GM21529 (cell line): ENCODE data around the gene STAT3.
A peak's percentile ranks its signal among the peaks of the same experiment; 100 is the strongest.

Experiments used
- ATAC-seq: cut with Tn5 transposase; IDR thresholded peaks from one replicate; pipeline ENCODE4 v1.9.1; 2021; ENCODE audit not compliant: unreplicated experiment

The STAT3 gene

DNA sequence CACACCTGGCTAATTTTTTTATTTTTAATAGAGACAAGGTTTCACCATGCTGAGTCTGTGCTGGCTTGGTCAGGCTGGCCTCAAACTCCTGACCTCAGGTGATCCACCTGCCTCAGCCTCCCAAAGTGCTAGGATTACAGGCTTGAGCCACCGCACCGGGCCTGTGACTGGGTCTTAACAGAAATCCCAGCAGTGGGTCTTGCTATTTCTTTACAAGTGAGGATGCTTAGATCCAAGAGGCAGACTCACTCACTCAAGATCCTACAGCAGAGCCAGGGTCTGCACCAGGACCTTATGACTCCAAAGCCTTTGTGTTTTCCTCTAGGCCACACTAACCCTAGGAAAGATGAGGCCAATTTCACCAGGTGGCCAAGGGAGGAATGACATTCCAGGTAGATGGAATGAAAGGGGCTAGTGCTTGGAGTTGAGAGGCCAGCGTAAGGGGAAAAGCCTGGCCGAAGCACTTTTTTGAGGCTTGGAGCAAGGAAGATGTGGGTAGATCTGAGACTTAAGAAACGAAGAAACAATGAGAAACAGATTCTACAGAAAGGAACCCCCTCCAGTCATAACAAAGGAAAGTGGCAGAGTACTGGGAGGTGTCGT, 105.7 kb downstream of the STAT3 start:
- no peak for ATAC-seq

DNA sequence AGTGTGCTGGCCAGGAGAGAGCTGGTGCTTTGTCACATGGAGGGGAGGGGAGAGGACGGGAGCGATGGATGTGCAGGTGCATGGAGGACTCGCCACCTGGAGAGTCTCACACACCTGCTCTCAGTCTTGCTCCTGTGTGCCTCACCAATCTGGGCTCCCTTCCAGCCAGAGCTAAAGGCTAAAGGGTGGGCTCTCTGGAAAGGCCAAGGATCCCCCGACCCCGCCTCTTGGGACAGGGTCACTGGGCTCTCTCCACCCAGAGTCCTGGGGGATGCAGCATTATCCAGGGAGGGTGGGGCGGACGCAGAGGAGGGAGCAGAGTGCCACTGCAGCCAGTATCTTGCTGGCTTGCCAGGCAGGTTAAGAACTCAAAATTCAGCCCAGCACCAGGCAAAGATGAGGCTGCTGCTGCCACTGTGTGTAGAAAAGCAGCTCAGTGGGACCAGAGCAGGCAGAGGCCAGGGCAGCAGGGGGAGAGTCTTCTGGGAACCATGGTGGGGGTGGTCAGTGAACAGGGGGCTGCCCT, 106.6 kb downstream of the STAT3 start:
- ATAC-seq, result no peak

DNA sequence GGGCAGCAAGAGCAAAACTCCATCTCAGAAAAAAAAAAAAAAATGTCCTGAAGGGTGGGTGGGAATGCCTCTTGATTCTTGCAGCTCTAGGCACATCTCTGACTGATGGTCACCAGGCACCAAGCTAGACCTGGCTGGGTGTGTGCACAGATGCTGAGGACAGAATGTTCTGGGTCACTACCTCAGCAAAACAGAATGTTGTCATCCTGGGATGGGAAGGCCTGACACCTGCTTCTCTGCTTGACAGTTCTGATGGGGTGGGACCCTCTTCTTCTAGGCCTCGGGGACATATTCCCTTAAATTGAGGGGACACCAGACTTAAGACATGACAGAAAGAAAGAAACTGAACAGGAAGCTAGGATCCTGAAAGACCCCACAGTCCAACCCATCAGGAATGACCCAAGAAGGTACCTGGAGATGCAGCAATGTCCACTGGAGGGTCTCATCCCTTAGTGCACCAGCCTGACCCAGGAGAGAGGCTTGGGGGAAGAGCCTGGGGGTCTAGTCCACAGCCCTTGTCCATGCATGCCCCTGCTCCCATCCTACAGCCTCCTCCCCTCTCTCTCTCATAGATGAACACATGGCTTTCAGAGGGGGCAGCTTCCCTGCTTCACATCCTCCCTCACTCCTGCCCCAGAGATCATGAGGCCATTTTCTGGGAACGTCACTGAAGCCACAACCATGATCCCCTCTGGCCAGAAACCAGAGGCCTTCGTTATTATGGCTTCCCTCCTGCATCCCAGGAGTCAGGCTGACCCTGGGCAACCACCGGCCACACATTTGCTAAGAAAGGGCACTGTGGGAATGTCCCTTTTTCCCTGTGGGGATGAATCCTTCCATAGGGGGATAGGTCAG, 108.2 kb downstream of the STAT3 start:
- no peak for ATAC-seq

DNA sequence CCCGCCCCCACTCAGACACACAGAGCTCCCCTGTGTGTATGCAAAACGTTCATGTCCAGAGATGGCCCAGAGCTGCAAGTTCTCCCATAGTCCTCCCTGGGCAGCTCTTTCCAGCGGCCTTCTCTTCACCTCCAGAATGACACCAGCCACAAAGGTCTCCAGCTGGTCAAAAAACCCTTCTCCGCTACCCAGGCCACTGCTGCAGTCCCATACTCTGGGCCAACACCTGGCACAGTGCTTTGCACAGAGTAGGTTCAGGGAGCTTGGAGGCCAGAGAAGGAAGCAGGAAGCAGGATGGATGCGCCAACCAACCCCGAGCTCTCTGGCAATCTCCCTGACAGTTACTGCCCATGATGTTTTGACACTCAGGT, 110.9 kb downstream of the STAT3 start:
- ATAC-seq, result no peak

DNA sequence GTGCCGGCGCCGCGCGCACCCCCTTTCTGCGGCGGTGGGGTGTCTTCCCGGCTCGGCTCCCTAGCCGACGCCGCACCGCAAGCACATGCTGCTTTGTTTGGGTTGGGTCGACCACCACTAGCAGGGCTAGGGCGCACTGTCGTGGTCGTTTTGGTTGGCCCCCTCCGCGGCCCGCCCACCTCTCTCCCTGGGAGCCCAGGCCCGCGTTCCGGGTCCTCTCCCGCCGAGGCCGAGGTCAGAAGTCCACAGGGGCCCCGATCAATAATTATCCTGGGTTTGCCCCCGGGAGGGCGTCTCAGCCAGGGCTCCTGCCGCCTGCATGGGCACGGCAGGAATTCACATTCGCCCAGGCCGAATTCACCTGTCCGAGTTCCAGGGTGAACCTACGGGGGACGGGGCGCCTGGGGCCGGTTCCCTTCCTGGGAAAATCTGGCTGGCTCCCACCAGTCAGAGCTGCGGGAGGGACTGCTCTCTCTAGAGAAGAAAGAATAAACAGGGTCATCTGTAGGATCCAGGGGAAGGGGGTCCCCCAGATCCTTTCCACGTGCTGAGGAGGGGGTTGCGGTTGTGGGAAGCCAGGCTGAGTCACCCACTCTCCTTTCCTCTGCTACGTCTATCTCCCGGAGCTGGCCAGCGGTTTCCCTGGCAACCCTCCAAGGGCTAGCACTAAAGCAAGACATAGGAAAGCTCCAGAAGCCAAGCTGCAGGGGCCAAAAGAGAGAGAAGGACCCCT, 111.5 kb downstream of the STAT3 start:
- peak; percentile 10 for ATAC-seq

DNA sequence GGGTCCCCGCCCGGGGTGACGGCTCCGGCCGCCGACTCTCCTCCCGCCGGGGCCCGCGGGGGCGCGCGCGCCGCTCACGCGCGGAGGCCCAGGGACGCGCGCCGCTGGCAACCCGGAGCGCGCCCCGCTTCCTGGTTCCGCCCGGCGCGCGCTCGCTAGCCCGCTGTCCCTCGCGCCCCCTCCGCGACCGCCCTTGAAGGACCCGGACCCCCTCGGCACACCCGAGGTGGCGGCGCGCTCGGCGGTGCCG, 112.0 kb downstream of the STAT3 start, which contains the start of gene STAT5B:
Gene STAT5B (minus strand): TSS at position 33 of the 250 bp plus-strand sequence. CDS start 44,264 bp downstream, outside the sequence.
- ATAC-seq, result peak; percentile 51

DNA sequence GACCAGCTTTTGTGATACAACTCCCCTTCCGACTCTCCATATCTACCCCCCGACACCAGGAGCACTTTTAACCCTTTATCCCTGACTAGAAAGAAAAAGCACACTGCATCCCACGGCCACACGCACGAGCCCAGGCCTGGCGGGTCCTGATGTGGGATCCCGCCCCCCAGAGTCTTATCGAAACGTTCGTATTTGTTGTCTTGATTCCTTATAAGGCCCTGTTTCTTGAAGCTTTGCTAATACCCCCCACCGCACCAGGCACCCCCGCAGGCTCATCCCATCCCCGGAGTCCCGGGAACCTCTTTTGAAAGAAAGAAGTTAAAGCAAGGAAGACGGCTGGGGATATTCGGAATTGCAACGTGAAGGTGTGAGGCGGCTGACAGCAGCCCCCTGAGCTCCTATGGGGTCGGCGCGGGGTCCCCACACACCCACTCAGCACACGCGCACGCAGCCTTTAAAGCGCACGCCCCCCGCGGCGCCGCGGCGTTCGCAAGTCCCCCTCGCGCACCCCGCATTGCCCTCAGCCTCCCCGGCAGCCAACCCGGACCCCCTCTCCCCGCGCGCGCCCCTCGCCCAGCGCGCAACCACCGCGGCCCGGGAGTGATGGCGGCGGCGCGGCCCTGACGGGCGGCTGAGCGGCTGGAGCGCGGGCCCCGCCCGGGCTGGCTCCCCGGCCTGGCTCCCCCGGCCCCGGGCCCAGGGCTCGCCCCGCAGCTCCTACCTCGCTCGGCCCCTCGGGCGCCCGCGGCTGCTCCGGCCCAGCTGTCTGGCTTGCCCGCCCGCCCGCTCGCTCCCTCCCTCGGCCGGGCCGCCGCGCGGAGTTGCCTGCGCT, 112.5 kb downstream of the STAT3 start:
- ATAC-seq, result peak; percentile 42

DNA sequence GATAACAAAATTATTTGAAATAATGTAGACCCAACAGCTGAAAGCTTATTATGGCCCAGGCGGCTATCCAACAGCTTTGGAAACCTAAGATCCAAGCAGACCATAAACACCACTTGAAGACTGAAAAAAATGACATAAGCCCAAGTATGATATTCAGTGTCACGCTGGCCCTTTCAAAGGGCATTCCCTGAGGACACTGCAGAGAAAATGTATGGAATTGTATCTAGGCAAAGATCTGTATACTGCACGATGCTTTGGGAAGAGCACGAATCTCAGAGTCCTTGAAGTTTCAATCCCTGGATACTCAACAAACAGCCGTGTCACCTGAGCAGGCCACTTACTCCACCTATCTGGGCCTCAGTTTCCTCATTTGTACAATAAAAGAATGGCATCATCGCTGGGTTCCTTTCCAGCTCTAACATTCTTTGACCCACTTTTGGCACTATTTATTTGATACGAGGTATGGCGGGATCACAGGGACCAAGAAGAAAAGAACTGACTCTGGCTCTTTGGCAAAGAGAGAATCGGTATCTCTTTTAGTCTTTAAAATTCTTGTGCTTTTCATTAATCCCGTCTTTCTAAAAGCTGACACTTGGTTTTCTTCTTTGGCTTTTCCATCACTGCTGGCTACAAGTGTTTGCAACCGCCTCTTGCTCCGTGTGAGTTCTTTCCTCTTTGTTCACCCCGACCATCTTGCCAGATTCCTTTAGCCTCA, 113.3 kb downstream of the STAT3 start:
- no peak for ATAC-seq

DNA sequence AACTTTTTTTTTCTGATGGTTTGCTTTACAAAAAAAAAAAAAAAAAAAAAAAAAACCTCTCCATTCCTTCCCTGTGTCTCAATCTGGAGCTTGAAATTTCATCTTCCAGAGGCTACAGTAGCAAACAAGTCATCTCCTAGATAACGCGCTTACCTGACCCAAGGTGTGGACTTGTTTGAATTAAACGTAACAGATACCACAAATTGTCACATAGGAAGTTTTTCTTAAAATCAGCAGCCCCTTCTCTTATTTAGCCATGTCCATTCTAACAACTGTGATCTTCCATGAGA, 114.0 kb downstream of the STAT3 start:
- no peak for ATAC-seq

DNA sequence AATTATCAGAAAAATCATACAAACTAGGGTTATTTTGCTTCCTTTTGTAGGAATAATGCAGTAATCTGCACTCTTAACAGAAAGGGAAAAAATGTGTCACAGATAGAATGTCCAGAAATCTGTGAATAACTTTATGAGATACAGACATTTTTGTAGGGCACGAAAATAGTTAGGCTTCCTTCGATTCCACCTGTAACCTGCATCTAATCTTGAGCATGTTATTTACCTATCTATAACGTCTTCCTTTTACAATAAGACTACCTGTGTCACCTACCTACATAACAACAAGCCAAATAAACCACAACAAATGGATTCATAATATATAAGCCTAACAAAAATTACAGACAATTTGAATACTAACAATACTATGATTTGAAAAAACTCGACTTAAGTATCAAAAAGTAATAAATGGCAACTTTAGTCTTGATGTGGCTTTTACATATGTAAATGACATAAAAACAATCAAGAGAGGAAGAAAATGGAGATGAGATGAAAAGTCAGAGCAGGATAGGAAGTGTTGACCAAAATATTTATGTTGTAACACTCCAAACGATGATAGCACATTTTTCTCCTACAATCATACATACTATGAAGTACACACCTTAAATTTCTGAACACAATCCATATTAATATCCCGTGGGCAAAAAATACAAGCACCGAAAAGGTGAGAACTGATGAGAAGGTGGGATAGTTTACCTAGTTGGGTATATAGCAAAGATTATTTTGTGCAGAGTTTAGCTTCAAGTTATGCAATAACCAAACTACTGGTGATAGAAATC, 114.6 kb downstream of the STAT3 start:
- ATAC-seq, result no peak

DNA sequence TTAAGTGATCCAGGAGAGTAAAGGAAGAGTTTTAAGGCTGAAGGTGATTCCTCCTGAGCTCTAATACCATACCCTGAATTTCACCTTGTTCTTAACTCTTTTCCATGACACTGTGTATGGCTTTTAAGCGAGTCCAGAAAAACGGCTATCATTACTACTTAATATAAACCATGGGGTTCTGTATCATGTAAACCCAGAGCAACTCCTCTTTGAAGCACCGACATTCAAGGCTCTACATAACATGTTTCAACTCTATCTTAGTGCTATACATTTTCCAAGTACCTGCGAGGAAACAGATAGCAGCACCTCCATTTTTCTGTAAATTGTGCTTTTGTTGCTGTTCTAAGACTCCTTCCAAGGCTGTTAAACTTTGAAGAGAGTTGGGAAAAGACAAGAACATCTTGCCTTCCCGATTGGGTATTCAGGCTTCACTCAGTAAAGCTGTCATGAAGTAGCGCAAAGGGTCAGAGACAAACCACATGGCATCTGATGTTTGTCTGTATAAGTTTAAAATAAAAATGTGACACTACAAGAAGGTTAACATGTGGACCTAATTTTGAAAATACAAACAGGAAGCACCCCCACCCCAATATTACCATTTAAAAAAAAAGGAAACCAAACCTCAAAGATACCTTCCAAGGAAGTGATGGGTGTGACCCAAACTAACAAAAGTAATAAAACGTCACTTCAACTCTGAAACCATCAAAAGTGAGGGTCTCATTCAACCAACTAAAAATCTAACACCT, 115.9 kb downstream of the STAT3 start:
- no peak for ATAC-seq

DNA sequence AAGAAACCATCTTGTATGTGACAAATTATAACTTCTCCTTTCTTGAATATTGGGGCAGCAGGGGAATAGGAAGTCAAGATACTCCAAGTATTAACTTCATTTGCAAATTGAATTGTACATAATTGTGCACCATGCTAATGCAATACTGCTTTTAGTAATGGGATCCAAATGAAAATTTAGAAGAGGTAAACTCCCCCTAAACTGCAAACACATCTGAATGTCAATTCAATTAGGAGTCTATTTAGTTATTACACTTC, 116.5 kb downstream of the STAT3 start:
- no peak for ATAC-seq

DNA sequence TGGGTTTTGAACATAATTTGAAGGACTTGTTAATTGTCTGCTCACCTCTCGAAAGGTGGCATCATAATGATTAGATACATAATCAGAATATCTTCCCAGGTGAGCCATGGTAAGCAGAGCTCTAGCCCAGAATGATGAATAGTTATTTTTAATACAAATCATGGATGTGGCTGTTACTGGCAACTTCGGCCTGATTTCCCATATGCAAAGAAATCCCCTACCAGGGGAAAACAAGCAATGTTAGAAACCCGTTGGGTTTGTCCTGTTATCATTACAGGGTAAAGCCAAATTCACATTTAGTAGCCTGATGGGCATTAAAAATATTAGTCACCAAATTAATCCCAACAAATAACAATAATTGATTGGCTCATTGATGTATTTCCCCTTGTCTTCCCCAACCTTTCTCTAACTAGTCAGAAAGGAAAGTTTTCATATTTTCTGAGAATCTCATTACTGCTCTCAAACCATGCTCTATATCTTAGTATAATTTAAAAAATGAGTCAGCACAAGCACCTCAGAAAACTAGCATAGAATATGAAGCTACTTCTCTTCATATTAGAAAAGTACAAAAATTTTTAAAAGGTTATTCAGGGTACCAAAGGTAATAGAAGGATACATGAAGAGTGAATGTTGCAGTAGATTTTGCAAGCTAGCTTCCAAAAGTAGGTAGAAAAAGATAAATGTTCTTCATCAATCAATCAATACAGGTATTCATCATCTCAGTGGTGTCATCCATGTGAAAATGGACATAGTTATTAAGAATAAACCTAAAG, 117.0 kb downstream of the STAT3 start:
- ATAC-seq, result no peak

DNA sequence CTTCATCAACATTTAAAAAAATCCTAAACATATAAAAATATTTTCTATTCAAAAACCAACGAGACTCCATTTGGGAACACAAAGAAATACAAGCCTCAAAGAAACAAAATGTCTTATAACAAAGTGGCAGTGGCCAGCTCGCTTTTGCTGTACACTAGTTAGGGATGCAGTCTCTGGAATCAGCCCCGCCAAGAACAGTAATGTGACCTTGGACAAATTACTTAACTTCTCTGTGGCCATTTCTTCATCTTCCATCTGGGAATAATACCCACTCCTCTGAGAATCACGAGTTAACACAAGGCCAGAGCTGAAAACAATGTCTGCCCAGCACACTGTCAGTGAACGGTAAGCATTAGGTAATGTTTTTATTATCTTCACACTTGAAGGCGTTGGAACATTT, 117.6 kb downstream of the STAT3 start:
- ATAC-seq, result no peak

DNA sequence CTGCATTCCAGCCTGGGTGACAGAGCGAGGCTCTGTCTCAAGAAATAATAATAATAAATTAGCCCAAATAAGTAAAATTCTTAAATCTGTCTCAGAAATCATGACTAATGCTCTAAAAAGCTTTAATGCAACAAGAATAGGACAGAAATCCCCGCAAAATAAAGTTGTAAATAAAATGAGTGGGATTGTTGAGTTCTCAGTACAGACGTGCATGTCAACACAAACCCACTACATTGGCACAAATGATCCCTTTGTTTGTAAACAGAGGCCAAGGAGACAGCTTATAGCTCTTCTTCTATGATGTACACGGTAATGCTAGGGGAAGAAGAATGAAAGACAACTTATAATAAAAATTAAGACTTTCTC, 118.1 kb downstream of the STAT3 start:
- ATAC-seq, result no peak

DNA sequence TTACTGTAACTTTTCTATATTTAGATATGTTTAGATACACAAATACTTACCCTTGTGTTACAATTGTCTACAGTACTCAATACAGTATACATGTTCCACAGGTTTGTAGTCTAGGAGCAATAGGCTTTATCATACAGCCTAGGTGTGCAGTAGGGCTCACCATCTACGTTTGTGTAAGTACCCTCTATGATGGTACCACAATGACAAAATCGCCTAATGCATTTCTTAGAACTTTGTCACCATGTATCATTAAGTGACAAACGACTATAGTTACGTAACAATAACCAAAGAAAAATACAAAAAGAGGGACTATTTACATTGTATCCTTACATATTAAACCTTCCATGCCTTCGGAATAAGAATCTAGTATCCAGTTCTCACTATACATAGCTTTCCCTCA, 120.0 kb downstream of the STAT3 start:
- no peak for ATAC-seq

DNA sequence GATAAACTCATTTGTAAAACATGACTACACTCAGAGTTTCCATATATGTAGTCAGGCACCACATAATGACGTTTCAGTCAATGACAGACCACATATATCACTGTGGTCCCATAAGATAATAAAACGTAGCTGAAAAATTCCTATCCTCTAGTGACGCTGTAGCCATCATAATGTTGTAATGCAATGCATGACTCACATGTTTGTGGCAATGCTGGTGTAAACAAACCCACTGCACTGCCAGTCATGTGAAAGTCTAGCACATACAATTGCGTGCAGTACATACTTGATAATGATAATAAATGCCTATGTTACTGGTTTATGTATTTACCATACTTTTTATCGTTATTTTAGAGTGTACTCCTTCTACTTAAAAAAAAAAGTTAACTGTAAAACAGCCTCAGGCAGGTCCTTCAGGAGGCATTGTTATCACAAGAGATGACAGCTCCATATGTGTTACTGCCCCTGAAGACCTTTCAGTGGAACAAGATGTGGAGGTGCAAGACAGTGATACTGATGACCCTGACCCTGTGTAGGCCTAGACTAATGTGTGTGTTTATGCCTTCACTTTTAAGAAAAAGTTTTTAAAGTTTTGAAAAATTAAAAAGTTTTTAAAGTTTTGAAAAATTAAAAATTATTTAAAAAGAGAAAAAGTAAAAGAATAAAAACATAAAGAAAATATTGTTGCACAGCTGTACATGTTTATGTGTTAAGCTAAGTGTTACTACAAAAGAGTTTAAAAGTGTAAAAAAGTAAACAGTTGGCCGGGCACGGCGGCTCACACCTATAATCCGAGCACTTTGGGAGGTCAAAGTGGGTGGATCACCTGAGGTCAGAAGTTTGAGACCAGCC, 121.1 kb downstream of the STAT3 start:
- no peak for ATAC-seq

DNA sequence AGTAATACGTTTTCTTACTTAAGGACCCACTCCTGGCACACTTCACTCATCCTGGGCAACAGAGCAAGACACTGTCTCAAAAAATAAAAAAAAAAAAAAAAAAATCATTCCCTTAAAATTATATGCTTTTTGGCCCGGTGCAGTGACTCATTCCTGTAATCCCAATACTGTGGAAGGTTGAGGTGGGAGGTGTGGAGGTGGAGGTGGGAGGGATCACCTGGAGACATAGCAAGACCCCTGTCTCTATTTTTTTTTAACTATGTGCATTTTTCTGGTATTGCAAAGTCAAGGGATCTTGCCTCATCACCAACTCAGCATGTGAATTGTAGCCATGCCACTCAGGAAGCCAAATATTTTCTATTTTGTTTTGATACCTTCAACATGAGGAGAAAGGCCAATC, 121.8 kb downstream of the STAT3 start:
- ATAC-seq, result no peak
